AG09319 (cell line): ENCODE results near the gene FBXL15.

Experiments
- DNase-seq: peaks from one replicate; pipeline ENCODE4 v3.0.0-alpha.2; 2010; ENCODE audit warnings: low read depth; ENCODE audit errors: extremely low read depth
- CTCF ChIP-seq: IDR thresholded peaks from 2 replicates; pipeline ENCODE4 v1.5.1; 2011; ENCODE audit warnings: low read depth, mild to moderate bottlenecking, inconsistent platforms, low read length, moderate library complexity

The FBXL15 gene

GRCh38 chr10:102402512-102402896 is 18.1 kb upstream of the FBXL15 start:
- TF ChIP-seq CTCF = no peak
- no peak for DNase-seq

GRCh38 chr10:102403115-102403514 is 17.5 kb upstream of the FBXL15 start:
- no peak for DNase-seq
- TF ChIP-seq CTCF = no peak

GRCh38 chr10:102404361-102405107 is 16.1 kb upstream of the FBXL15 start:
- TF ChIP-seq CTCF = no peak
- DNase-seq = no peak

- TF ChIP-seq CTCF = no peak
- DNase-seq = no peak
These were observed 15.5 kb upstream of the FBXL15 start for GRCh38 chr10:102405108-102405571.

- TF ChIP-seq CTCF = no peak
- no peak for DNase-seq
These were observed 15.0 kb upstream of the FBXL15 start for GRCh38 chr10:102405632-102406031.

GRCh38 chr10:102406815-102407214 is 13.8 kb upstream of the FBXL15 start:
- DNase-seq = no peak
- TF ChIP-seq CTCF = no peak

GRCh38 chr10:102407425-102408130 is 13.1 kb upstream of the FBXL15 start:
- no peak for TF ChIP-seq CTCF
- no peak for DNase-seq
